ENCODE data around the gene BAZ1A.

BAZ1A gene

DNA sequence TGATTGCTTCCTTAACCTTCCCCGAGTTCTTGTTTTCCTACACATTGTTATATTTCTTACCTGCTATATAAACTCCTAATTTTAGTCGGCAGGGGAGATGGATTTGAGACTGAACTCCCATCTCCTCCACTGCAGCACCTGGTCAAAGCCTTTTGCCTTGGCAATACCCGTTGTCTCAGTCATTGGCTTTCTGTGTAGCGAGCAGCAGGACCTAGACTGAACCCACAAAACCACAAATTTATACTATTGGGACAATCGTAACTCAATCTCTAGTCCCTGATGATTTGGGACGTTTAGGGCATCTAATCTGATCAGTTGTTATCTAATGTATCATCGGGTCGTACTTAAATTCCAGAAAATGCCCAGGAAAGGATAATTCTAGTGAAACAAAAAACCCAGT lies 37.8 kb upstream of the BAZ1A start:
- H3K4me3 ChIP-seq (ENCODE audit: insufficient read depth in 1 of 2, low read depth in 1 of 2, low read length in 2 of 2) = no peak overlapping the region
- H3K36me3 ChIP-seq (ENCODE audit: control insufficient read depth in 1 of 2, insufficient read depth in 2 of 2, low read depth in 1 of 2, low read length in 2 of 2) = no peaks in the 10 kb centered on the region
- no peak overlapping the region for H2BK12ac ChIP-seq (ENCODE audit: low read length in 2 of 2)
- no peak overlapping the region for H4K91ac ChIP-seq (ENCODE audit: low read length)
- no peak overlapping the region for H3K9ac ChIP-seq (ENCODE audit: low read length)
- peaks cover 3% of the 10 kb centered on the region for H3K4me1 ChIP-seq (ENCODE audit: control insufficient read depth, insufficient read depth, low read depth, low read length)
- H2BK5ac ChIP-seq (ENCODE audit: low read depth, low read length, poor library complexity, severe bottlenecking) = no peak overlapping the region
- WGBS = 95% methylated on average over 8 of the region's 8 CpGs
- no peak overlapping the region for H3K18ac ChIP-seq (ENCODE audit: low read depth in 1 of 2, low read length in 2 of 2)
- no peak overlapping the region for H3K23ac ChIP-seq (ENCODE audit: low read length in 2 of 2)
- no peak overlapping the region for H2BK120ac ChIP-seq (ENCODE audit: low read depth, low read length)
- H2BK15ac ChIP-seq (ENCODE audit: low read depth, poor library complexity, severe bottlenecking) = no peak overlapping the region
- no peak overlapping the region for H3K4ac ChIP-seq (ENCODE audit: low read depth in 1 of 2, low read length in 2 of 2)
- DNase-seq = no peak
- no peaks in the 10 kb centered on the region for H3K27me3 ChIP-seq (ENCODE audit: control insufficient read depth in 1 of 2, insufficient read depth in 1 of 2, low read length in 2 of 2)
- H4K8ac ChIP-seq (ENCODE audit: low read length) = no peak overlapping the region
- no peaks in the 10 kb centered on the region for H3K9me3 ChIP-seq (ENCODE audit: control insufficient read depth, low read length)
- no peak overlapping the region for H2AFZ ChIP-seq (ENCODE audit: low read depth, low read length)
- no peak overlapping the region for H3K4me2 ChIP-seq (ENCODE audit: low read length, poor library complexity, severe bottlenecking)
- H3K27ac ChIP-seq (ENCODE audit: low read length, poor library complexity, severe bottlenecking) = no peak overlapping the region
- no peak overlapping the region for H2AK5ac ChIP-seq (ENCODE audit: low read length, severe bottlenecking)
- H3K14ac ChIP-seq (ENCODE audit: low read length in 2 of 2) = no peak overlapping the region
- no peaks in the 10 kb centered on the region for H3K79me1 ChIP-seq (replicated peaks; ENCODE audit: low read length, poor library complexity, severe bottlenecking)

DNA sequence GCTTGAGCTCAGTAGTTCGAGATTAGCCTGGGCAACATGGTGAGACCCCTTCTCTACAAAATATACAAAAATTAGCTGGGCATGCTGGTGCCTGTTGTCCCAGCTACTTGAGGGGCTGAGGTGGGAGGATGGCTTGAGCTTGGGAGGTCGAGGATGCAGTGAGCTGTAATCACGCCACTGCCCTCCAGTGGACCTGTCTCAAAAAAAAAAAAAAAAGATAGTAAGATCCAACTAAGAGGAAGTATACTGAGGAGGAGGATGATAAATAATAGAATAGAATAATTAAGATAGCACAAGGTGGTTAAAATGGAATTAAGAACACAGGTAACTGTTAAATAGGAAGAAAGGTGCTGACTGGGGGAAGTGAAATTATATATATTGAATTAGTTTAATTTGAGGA lies 37.0 kb upstream of the BAZ1A start:
- H3K36me3 ChIP-seq (ENCODE audit: control insufficient read depth in 1 of 2, insufficient read depth in 2 of 2, low read depth in 1 of 2, low read length in 2 of 2) = no peaks in the 10 kb centered on the region
- peaks cover 3% of the 10 kb centered on the region for H3K4me1 ChIP-seq (ENCODE audit: control insufficient read depth, insufficient read depth, low read depth, low read length)
- no peak overlapping the region for H2BK5ac ChIP-seq (ENCODE audit: low read depth, low read length, poor library complexity, severe bottlenecking)
- no peak overlapping the region for H3K4me3 ChIP-seq (ENCODE audit: insufficient read depth in 1 of 2, low read depth in 1 of 2, low read length in 2 of 2)
- no peaks in the 10 kb centered on the region for H3K79me1 ChIP-seq (replicated peaks; ENCODE audit: low read length, poor library complexity, severe bottlenecking)
- WGBS = 55% methylated on average over 2 of the region's 3 CpGs
- no peak for DNase-seq
- H3K4ac ChIP-seq (ENCODE audit: low read depth in 1 of 2, low read length in 2 of 2) = no peak overlapping the region
- H3K9ac ChIP-seq (ENCODE audit: low read length) = no peak overlapping the region
- H2AFZ ChIP-seq (ENCODE audit: low read depth, low read length) = no peak overlapping the region
- H2BK15ac ChIP-seq (ENCODE audit: low read depth, poor library complexity, severe bottlenecking) = no peak overlapping the region
- H4K91ac ChIP-seq (ENCODE audit: low read length) = no peak overlapping the region
- no peaks in the 10 kb centered on the region for H3K27me3 ChIP-seq (ENCODE audit: control insufficient read depth in 1 of 2, insufficient read depth in 1 of 2, low read length in 2 of 2)
- H3K18ac ChIP-seq (ENCODE audit: low read depth in 1 of 2, low read length in 2 of 2) = peak overlapping the region in 1 of 2 experiments; percentile 24
- H2AK5ac ChIP-seq (ENCODE audit: low read length, severe bottlenecking) = no peak overlapping the region
- H2BK12ac ChIP-seq (ENCODE audit: low read length in 2 of 2) = no peak overlapping the region
- no peak overlapping the region for H3K23ac ChIP-seq (ENCODE audit: low read length in 2 of 2)
- no peaks in the 10 kb centered on the region for H3K9me3 ChIP-seq (ENCODE audit: control insufficient read depth, low read length)
- no peak overlapping the region for H3K27ac ChIP-seq (ENCODE audit: low read length, poor library complexity, severe bottlenecking)
- no peak overlapping the region for H4K8ac ChIP-seq (ENCODE audit: low read length)
- H3K14ac ChIP-seq (ENCODE audit: low read length in 2 of 2) = no peak overlapping the region
- H3K4me2 ChIP-seq (ENCODE audit: low read length, poor library complexity, severe bottlenecking) = no peak overlapping the region
- no peak overlapping the region for H2BK120ac ChIP-seq (ENCODE audit: low read depth, low read length)

DNA sequence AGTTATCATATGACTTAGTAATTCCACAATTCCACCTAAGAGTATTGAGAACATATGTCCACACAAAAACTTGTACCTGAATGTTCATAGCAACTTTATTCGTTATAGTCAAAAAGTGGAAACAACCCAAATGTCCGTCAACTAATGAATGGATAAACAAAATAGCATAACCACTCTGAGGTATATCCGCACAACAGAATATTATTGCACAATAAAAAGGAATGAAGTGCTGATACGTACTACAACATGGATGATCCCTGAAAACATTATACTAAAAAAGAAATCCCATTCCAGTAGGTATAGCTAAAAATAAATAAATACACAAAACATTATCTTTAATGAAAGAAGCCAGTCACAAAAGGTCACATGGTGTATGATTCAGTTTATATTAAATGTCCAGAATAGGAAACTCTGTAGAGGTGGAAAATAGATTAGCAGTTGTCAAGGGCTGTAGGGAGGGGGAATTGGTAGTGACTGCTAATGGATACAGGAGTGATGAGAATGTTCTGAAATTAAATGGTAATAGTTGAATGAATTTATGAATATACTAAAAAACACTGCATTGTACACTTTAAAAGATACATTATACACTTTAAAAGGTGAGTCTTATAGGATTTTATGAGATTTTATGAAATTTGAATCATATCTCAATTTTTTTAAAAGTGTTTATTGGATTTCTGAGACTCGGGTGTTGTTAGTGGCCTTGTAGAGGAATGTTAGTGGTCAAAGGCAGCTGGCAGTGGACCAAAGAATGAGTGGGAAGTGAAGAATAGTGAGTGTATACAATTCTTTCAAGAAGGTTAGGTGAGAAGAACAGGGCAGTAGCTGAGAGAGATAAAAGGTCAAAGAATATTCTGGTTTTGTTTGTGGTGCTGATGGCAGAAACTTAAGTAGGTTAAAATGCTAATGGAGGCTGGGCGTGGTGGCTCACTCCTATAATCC lies 36.3 kb upstream of the BAZ1A start:
- no peaks in the 10 kb centered on the region for H3K36me3 ChIP-seq (ENCODE audit: control insufficient read depth in 1 of 2, insufficient read depth in 2 of 2, low read depth in 1 of 2, low read length in 2 of 2)
- H3K4ac ChIP-seq (ENCODE audit: low read depth in 1 of 2, low read length in 2 of 2) = no peak overlapping the region
- H2BK12ac ChIP-seq (ENCODE audit: low read length in 2 of 2) = no peak overlapping the region
- H4K8ac ChIP-seq (ENCODE audit: low read length) = no peak overlapping the region
- 87% methylated on average over 5 of the region's 6 CpGs for WGBS
- H3K4me3 ChIP-seq (ENCODE audit: insufficient read depth in 1 of 2, low read depth in 1 of 2, low read length in 2 of 2) = no peak overlapping the region
- no peak overlapping the region for H3K23ac ChIP-seq (ENCODE audit: low read length in 2 of 2)
- no peak overlapping the region for H3K4me2 ChIP-seq (ENCODE audit: low read length, poor library complexity, severe bottlenecking)
- H4K91ac ChIP-seq (ENCODE audit: low read length) = no peak overlapping the region
- no peak overlapping the region for H2AK5ac ChIP-seq (ENCODE audit: low read length, severe bottlenecking)
- no peak overlapping the region for H3K9ac ChIP-seq (ENCODE audit: low read length)
- no peak overlapping the region for H2BK15ac ChIP-seq (ENCODE audit: low read depth, poor library complexity, severe bottlenecking)
- H3K27me3 ChIP-seq (ENCODE audit: control insufficient read depth in 1 of 2, insufficient read depth in 1 of 2, low read length in 2 of 2) = no peaks in the 10 kb centered on the region
- no peak overlapping the region for H2BK5ac ChIP-seq (ENCODE audit: low read depth, low read length, poor library complexity, severe bottlenecking)
- no peak overlapping the region for H3K18ac ChIP-seq (ENCODE audit: low read depth in 1 of 2, low read length in 2 of 2)
- H3K27ac ChIP-seq (ENCODE audit: low read length, poor library complexity, severe bottlenecking) = no peak overlapping the region
- no peak overlapping the region for H3K14ac ChIP-seq (ENCODE audit: low read length in 2 of 2)
- no peak overlapping the region for H2BK120ac ChIP-seq (ENCODE audit: low read depth, low read length)
- peaks cover 3% of the 10 kb centered on the region for H3K4me1 ChIP-seq (ENCODE audit: control insufficient read depth, insufficient read depth, low read depth, low read length)
- H2AFZ ChIP-seq (ENCODE audit: low read depth, low read length) = no peak overlapping the region
- DNase-seq = peak; percentile 52
- no peaks in the 10 kb centered on the region for H3K79me1 ChIP-seq (replicated peaks; ENCODE audit: low read length, poor library complexity, severe bottlenecking)
- no peaks in the 10 kb centered on the region for H3K9me3 ChIP-seq (ENCODE audit: control insufficient read depth, low read length)

DNA sequence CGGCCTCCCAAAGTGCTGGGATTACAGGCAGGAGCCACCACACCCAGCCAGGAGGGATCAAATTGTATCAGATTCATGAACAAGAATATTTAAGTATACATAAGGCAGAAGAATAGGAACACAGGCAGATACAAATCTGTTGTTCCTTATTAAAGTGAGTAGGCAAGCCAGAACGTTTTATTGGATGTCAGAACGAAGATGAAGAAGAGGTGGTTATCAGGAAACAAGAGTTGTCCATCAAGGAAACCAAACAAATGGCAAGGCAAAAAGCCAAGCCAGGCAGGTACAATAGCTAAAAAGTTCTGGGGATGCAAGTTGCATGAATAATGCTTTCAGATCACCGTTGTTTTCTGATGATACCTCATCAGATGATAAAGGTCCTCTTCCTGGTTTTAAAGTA lies 31.1 kb upstream of the BAZ1A start:
- H4K91ac ChIP-seq (ENCODE audit: low read length) = no peak overlapping the region
- no peaks in the 10 kb centered on the region for H3K79me1 ChIP-seq (replicated peaks; ENCODE audit: low read length, poor library complexity, severe bottlenecking)
- H3K27me3 ChIP-seq (ENCODE audit: control insufficient read depth in 1 of 2, insufficient read depth in 1 of 2, low read length in 2 of 2) = no peaks in the 10 kb centered on the region
- H2AK5ac ChIP-seq (ENCODE audit: low read length, severe bottlenecking) = no peak overlapping the region
- H3K27ac ChIP-seq (ENCODE audit: low read length, poor library complexity, severe bottlenecking) = no peak overlapping the region
- no peak overlapping the region for H3K4me2 ChIP-seq (ENCODE audit: low read length, poor library complexity, severe bottlenecking)
- no peak overlapping the region for H3K4ac ChIP-seq (ENCODE audit: low read depth in 1 of 2, low read length in 2 of 2)
- H3K4me1 ChIP-seq (ENCODE audit: control insufficient read depth, insufficient read depth, low read depth, low read length) = no peaks in the 10 kb centered on the region
- no peak overlapping the region for H3K9ac ChIP-seq (ENCODE audit: low read length)
- H2BK120ac ChIP-seq (ENCODE audit: low read depth, low read length) = no peak overlapping the region
- no peak overlapping the region for H2BK12ac ChIP-seq (ENCODE audit: low read length in 2 of 2)
- no peak overlapping the region for H2AFZ ChIP-seq (ENCODE audit: low read depth, low read length)
- H3K18ac ChIP-seq (ENCODE audit: low read depth in 1 of 2, low read length in 2 of 2) = no peak overlapping the region
- no peaks in the 10 kb centered on the region for H3K9me3 ChIP-seq (ENCODE audit: control insufficient read depth, low read length)
- H4K8ac ChIP-seq (ENCODE audit: low read length) = no peak overlapping the region
- no peak overlapping the region for H3K4me3 ChIP-seq (ENCODE audit: insufficient read depth in 1 of 2, low read depth in 1 of 2, low read length in 2 of 2)
- no peaks in the 10 kb centered on the region for H3K36me3 ChIP-seq (ENCODE audit: control insufficient read depth in 1 of 2, insufficient read depth in 2 of 2, low read depth in 1 of 2, low read length in 2 of 2)
- no peak for DNase-seq
- H3K14ac ChIP-seq (ENCODE audit: low read length in 2 of 2) = no peak overlapping the region
- no peak overlapping the region for H2BK5ac ChIP-seq (ENCODE audit: low read depth, low read length, poor library complexity, severe bottlenecking)
- WGBS = 92% methylated on average over 3 of the region's 4 CpGs
- H2BK15ac ChIP-seq (ENCODE audit: low read depth, poor library complexity, severe bottlenecking) = no peak overlapping the region
- H3K23ac ChIP-seq (ENCODE audit: low read length in 2 of 2) = no peak overlapping the region
